NCI-H82 (cell line): ENCODE measurements around the gene GDAP2.
A peak's percentile ranks its signal among the peaks of the same experiment; 100 is the strongest.
"Not testable (repeated sequence)": the region's sequence is repeated elsewhere in the genome, so short reads cannot be mapped to it uniquely, and the experiment has no call there.

Experiments used
- DNase-seq: peaks from one replicate; lab custom pipeline; 2025; lab: John Stamatoyannopoulos, UW

GDAP2 gene, protein sequence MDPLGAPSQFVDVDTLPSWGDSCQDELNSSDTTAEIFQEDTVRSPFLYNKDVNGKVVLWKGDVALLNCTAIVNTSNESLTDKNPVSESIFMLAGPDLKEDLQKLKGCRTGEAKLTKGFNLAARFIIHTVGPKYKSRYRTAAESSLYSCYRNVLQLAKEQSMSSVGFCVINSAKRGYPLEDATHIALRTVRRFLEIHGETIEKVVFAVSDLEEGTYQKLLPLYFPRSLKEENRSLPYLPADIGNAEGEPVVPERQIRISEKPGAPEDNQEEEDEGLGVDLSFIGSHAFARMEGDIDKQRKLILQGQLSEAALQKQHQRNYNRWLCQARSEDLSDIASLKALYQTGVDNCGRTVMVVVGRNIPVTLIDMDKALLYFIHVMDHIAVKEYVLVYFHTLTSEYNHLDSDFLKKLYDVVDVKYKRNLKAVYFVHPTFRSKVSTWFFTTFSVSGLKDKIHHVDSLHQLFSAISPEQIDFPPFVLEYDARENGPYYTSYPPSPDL

DNA sequence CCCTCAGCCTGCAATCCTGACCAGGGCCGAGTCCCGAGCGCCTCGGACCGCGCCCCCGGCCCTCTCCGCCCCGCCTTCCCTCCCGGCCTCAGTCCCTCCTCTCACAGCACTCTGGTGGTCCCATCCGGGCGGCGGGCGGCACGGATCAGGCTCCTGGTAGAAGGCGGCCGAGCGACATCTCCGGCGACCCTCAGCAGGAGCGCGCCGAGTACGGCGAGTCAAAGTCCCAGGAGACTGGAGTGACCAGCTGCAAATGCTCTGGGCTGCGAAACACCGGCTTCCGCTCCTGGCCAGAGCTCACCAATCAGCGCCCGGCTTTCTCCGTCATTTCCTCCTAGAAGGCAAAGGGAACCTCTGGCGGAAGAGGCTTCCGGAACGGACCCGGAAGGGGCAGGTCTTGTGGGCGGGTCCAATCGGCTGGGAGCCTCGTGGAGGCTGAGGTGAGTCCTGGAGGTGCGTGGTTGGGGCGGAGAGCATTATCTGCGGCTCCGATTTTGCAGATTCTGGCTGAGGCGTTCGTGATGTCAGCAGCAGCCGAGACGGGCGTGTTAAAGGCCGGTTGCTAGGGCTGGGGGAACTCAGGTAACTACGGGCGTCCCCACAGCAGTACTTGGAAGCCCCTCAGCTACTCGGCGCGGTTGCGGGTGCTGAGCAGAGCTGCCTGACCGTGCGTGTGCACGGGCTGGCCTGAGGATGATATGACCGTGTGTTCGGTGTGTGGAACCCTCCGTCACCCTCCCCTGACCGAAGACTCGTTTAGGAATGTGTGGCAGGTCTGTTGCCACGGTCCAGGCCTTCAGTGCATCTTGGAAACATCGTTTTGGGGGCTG lies at the start of gene GDAP2, which contains the start of gene WDR3:
Gene GDAP2, minus strand, starts transcription at position 279 of the 830 bp plus-strand sequence. CDS start 9,264 bp downstream, outside the sequence.
Gene WDR3, plus strand, starts transcription at position 397 of the 830 bp plus-strand sequence. CDS start 3,581 bp downstream, outside the sequence.
- DNase-seq: peak; percentile 99

DNA sequence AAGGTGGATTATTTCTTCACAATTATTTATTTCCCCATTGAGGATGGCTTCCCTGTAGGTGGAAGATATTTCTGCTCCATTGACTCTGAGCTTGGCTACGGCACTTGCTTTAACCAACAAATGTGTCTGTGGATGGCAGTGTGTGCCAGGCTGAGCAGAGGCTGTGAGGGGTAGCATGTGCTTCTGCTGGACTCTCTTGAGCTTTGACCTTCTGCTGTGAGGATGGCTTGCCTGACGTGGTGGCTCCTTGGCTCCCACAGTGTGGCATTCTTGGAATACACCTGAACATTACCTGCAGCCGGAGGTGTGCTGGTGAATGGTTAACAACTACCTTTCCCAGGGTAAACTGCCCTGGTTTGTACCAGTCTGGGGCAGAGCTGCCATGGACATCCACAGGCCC lies 47.0 kb upstream of the GDAP2 start:
- no peak for DNase-seq

DNA sequence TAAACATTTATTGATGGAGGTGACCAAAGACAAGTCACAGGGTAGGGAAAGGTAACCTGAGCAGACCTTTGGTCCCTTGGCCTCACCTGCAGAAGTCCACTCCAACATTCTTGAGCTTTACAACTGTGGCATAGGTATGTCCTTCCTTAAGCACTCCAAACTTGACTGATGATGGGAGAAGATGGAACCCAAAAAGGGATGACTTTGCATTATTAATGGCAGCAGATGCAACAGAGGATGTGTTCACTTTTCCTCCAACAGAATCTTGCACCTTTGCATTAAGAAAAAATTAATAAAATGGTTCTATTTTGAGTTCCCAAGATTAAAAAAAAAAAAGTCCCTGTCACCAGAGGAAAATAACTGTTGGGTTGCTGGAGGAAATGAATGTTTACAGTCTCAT lies 42.4 kb upstream of the GDAP2 start:
- no peak for DNase-seq

DNA sequence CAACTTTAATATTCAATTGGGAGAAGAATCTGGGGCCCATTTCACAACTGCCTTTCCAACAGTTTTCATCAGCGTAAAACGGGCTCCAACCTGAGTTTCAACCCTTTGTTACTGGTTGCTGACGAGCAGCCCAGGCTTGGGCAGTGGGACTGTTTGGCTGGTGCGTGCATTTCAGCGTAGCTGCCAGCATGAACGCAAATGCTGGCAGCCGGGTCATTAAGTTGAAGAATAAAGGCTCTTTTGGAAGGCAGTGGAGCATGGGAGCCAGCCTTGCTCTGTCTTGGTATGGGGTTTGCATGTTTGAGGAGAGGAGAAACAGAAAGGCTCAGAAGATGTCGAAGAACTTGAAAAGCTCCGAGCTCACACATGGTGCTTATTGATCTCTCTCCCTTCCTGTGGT lies 40.8 kb upstream of the GDAP2 start:
- DNase-seq: no peak

DNA sequence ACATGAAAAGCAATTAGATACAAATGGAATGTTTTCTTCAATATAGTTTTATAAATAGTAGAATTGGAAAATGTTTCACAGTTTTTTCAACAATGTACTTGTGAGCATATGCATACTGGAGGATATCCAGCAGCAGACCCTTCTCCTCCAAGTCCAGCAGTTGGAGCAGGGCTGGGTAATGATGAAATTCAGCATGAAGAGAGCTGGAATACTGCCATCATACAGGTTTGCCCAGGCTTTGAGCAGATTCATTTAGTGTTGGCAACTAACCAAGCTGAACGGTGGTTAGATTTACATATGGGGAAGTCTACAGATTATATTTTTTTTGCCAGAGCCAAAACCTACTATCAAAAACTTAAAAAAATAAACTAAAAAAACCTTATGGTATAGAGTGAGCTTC lies 38.5 kb upstream of the GDAP2 start:
- peak; percentile 16 for DNase-seq

DNA sequence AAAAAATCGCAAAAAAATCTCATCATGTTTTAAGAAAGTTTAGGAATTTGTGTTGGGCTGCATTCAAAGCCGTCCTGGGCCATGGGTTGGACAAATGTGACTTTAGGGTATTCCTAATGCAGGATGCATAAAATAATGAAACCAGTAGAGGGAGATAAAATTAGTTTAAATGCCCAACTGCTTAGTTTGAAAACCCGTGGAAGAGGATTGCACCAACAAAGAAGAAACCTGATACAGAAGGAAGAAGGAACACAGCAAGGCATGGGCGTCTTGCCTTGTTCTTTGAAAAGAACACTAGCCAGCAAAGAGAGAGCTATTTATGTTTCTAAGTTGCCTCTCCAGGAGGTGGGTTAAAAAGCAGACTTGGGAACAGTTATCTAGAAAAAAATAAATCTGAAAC lies 38.1 kb upstream of the GDAP2 start:
- DNase-seq: peak; percentile 34

DNA sequence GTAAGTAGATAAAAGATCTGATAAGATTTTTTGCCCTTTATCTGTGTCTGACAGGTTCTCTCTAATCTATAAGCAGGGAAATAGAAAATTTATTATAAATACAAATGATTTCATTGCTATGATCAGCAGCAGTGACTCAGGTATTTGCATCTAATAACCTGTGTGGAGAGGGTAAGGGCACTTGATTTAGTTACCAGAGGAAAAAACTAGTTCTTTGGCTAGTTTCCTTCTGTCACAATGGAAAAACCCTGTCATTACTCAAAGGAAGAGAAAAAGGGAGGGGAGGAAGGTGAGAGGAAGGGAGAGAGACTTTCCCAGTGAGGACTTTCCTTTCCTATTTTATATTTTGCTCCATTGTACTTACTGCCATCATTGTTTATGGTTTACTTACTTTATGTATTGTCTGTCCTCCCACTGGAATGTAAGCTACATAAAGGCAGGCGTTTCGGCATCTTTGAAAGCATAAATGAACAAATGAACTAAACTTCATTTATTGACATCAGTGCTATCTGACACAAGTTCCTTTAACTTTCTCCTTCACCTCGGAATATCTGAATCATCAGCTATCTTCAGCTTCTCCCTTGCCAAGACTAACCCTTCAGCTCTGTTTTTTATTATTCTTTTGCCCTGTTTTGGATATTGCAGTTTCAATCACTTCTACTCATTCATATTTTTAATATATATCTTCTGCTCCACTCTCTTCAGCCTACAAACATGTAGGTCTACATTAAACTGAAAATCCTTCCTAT lies 35.0 kb upstream of the GDAP2 start:
- DNase-seq: no peak

DNA sequence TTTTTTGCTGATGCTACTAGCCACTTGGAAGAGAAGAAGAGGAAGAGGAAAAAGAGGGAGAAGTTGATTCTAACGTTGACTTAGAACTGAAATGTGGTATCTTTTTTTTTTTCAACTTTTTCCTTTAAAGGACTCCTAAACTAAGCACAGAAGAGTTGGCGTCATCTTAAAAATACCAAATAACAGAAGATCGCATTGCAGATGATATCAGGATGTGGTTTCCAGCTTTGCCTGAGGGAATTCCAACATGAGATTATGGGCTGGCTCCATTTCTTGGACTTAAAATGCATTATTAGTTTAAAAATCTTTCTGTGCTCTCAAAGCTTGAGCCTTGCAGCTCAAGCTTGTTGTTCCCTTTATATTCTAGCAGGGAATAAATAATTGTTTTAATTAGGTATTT lies 29.9 kb upstream of the GDAP2 start:
- no peak for DNase-seq

DNA sequence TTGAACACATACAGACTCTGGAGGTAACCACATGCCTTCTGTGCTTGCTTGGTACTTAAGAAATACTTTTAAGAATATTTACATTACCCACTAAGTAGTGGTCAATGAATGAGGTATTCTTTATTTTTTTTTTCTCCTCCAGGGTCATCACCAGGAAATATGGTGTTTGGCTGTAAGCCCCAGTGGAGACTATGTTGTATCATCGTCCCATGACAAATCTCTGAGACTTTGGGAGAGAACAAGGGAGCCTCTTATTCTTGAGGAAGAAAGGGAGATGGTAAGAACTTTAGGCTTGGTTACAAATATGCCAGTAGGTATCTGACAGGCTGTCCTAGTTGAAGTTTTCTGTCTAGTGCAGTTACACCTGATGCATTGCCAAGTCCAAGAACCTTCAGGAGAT lies 23.0 kb upstream of the GDAP2 start:
- DNase-seq: no peak

DNA sequence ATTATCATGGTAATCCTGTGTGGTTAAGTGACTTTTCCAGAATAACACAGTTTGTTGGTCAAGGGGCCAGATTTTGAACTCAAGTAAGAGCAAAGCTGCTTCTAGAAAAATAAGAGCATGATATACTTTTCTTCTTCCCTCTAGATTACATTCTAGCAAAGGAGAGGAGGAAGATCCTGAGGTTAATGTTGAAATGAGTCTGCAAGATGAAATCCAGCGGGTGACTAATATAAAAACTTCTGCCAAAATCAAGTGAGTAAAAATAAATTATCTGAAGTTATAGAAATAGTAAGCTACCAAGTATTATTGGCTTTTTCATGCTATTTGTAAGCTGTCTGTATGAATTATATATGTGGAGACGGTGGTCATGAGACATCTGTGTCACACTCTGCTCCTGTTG lies 12.9 kb upstream of the GDAP2 start:
- DNase-seq: no peak

DNA sequence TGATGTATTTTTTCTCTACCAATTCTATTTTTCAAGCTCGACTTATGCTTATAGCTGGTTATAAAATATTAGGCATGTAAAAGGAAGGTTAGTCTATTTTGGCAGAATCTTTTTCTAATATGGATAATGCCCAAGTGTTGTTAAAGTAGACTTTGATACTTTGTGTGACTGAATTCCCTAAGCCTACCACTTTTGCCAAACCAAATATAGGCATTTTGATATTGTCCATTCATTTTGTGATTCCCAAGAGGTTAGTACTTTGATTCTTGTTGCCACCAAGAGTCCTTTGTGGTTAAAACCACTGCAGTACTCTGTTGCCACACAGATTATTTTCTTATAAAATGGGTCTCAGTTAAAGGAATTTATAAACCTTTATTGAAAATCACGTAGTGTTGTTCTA lies 4.3 kb upstream of the GDAP2 start:
- DNase-seq: no peak

DNA sequence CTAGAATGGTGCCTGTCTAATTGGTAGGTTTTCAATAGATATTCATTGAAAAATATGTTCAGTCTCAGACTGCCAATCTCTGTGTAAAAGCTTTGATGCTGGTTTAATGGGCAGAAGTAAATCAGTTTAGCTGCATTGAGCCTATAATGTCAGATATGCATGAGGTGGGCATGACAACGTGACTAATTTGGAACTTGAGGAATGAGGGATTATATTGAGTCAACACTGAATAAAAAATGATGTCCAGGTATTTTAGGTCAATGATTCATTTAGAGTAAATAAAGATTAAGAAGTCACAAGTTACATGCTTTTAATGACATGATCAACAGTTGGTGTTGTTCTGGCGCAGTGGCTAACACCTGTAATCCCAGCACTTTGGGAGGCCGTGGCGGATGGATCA lies 3.2 kb upstream of the GDAP2 start:
- DNase-seq: peak; percentile 22

DNA sequence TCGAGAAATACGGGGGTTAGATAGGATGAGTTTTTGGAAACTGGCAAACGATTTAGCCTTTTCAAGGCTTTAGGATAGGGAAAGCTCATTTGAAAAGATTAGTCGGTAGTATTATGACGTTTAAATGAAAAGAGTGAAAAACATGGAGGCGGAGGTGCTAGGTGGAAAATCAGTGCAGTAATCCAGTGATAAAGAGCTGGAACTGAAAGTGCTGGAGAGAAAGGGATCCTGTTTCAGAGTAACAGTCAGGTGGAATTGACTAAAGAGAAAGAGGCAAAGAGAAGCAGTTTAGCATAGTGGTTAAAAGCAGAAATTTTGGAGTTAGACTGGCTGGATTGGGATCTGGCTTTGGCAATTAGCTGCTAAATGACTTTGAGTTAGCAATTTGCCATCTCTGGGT lies 1.1 kb upstream of the GDAP2 start:
- peak; percentile 18 for DNase-seq

DNA sequence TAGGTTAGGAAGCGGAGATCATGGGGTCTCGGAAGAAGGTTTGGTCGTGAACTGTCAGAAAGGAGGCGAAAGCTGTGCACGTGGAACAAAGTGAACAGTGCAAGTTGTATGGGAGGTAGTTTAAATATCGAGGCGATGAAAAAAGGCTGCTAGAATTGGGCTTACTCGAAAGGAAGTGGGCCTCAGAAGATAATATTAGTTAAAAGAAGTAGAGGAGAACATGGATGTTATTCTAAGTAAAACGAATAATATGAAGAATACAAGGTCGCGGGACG lies 689 bp upstream of the GDAP2 start:
- peak; percentile 52 for DNase-seq

DNA sequence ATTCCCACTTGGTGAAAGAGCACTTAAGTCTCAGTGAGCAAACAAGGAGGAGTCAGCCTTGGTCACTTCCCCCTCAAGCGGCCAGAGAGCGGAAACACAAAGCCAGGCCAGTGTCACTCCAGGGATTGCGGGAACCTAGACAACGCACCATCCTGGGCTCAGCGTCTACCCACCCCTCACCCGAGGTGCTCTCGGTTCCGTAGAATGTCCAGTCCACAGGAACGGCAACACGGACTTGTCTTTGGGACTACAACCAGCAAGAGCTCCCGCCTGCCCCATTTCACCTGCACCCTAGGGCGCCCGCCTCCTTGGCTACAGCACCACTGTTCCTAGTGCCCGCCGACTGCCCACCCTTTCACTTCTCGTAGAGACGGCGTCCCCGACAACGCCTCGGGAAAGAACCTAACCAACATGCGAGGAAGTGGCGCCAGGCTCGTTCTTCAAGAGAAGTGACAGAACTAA lies 509 bp downstream of the GDAP2 start:
- DNase-seq: peak; percentile 74

DNA sequence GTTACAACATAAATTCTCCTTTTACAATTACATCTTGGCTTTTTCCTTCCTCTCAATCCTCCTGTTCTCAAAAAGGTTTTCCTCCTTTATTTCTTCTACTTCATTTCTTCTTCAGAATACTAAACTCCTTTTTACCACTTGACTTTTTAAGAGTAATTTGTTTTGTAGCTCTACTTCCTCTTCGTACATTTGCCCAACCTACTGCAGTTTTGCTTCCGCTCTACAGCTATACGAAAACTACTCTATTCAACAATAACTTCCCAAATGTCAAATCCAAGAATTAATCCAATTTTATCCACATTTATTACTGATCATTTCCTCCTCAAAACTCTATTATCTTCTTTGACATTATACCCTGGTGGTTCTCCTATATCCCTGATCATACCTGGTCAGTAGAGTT lies 3.4 kb downstream of the GDAP2 start:
- no peak for DNase-seq

DNA sequence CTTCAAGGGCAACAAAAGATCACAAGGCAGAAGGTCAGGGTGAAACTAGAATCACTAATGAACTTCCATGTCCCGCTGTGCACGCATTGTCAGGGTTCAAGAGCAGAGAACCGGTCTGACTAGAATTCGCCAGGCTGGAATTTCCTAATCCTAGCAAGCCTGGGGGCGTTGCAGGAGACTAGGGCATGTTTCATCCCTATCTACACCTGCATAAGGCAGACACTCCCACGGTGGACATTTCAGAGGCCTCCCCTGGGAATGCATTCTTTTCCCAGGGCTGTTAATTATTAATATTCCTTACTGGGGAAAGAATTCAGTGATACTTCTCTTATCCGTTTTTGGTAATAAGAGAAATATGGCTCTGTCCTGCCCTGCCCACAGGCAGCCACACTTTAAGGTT lies 6.7 kb downstream of the GDAP2 start:
- not testable (repeated sequence) for DNase-seq

DNA sequence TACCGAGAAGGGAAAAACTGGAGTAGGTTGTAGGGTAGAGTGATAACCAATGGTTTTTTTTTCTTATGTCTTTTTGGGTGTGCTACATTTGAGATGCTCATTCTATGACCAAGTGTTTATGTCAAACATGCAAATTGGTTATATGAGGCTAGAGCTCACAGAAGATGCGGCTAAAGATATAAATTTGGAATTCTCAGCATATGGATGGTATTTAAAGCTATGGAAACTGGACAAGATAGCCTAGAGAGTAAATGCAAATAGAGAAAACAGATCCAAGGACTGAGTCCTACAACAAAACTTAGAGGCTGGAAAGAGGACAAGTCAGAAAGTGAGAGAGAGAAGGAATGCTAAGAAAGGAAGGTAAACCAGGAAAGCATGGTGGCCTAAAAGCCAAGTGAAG lies 7.4 kb downstream of the GDAP2 start:
- no peak for DNase-seq

DNA sequence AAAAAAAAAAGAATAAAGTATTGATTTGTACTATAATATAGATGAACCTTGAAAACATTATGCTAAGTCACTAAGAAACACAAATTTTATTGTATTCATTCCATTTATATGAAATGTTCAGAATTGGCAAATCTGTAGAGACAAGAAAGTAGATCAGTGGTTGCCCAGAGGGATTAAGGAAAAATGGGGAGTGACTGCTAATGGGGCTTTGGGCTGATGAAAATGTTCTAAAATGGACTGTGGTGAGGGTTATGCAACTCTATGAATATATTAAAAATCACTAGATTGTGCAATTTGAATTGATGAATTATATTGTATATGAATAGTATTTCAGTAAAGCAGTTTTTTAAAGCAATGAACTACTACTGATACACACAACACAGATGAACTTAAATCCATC lies 10.0 kb downstream of the GDAP2 start:
- no peak for DNase-seq

DNA sequence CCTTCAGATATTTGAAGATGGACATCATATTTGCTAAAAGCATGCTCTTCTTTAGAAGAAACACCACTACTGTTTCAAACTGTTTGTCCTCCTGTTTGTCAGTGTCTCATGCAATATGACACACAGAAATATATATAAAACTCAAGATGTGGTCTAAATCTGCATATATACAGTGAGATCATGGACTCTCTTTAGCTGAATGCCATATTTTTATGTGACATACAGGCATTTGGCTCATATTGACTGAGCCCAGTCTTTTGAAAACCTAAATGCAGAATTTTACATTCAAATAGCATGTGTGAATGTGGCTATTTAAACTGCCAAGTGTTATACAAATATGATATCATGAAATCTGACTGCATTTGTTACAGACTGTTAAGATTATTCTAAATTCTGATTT lies 18.4 kb downstream of the GDAP2 start:
- no peak for DNase-seq

DNA sequence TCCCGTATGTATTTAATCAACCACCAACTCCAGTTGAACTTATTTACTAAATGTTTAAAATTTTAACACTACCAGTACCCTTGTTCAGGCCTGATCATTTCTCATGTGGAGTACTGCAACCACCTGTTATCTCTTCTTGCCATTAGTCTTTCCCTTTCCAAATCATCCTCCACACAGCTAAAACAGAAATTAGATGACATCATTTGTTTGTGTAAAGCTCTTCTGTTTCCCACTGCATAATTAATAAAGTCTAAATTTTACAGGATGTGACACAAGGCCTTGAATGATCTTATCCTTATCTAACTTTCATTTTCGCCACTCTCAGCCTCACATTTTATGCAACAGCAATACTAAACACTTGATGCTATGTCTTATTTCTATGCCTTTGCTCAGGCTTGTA lies 24.4 kb downstream of the GDAP2 start:
- DNase-seq: no peak

DNA sequence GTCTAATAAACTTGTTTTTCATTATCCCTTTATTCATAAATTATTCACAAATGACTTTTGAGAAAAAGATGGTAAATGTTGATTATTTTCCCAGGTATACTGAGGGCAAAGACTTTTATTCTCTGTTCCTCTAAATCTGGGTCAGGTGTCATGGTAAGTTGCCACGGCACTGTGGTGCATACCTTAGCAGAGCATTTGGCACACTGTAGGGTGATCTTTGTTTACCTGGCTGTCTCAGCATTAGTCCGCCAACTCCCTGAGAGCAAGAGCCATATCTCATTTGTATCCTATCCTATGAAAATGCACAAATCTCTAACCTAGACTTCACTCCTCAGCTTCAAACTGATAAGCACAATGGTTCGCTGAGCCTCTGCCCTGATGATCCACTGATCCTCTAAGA lies 24.9 kb downstream of the GDAP2 start:
- DNase-seq: no peak
